Nucleus accumbens (tissue), 56 donors: Measurements from ENCODE around the gene RAET1E.
"Not testable (repeated sequence)": the region's sequence is repeated elsewhere in the genome, so short reads cannot be mapped to it uniquely, and the experiment has no call there.

ENCODE experiments used
- DNase-seq, 56 donors: peaks; one replicate each; lab custom pipeline; 2025; lab: John Stamatoyannopoulos, UW

RAET1E gene

GRCh38 chr6:149851461-149852110, 46.3 kb downstream of the RAET1E start:
- no peak for DNase-seq

- DNase-seq: not testable (repeated sequence)
Observed at GRCh38 chr6:149848343-149848742, 49.6 kb downstream of the RAET1E start.
